Stimulated activated CD4-positive, alpha-beta T cell treated with anti-CD3 and anti-CD28 coated beads, TNF-alpha, amount 100 ng/mL, for 4 hours (primary cell): ENCODE data around the gene SEPTIN6.

Source experiments
- DNase-seq, 3 experiments: peaks; one replicate each; pipeline ENCODE4 v3.0.0-alpha.2; 2020; ENCODE audit warnings: low read depth in 3 of 3

Gene SEPTIN6

GRCh38 chrX:119693040-119693995, at the start of gene SEPTIN6:
TSS of gene SEPTIN6 (minus strand) at chrX:119693168. CDS start at chrX:119693105, 63 bp downstream.
- DNase-seq, result peak; percentile 48 to 64 (median 63)

- DNase-seq, result no peak
Observed at GRCh38 chrX:119738742-119739141, 45.8 kb upstream of the SEPTIN6 start.

- DNase-seq, result no peak
Observed at GRCh38 chrX:119736206-119736764, 43.3 kb upstream of the SEPTIN6 start.

GRCh38 chrX:119735467-119735866, 42.5 kb upstream of the SEPTIN6 start:
- DNase-seq, result no peak

GRCh38 chrX:119734897-119735339, 42.0 kb upstream of the SEPTIN6 start:
- no peak for DNase-seq

GRCh38 chrX:119729408-119730201, 36.6 kb upstream of the SEPTIN6 start:
- peak; percentile 12 to 43 (median 41) for DNase-seq

- no peak for DNase-seq
Observed at GRCh38 chrX:119728487-119728886, 35.5 kb upstream of the SEPTIN6 start.

GRCh38 chrX:119726900-119727555, 34.1 kb upstream of the SEPTIN6 start:
- no peak for DNase-seq

- DNase-seq, result no peak
Observed at GRCh38 chrX:119721926-119722325, 29.0 kb upstream of the SEPTIN6 start.

- no peak for DNase-seq
Observed at GRCh38 chrX:119721487-119721886, 28.5 kb upstream of the SEPTIN6 start.

- DNase-seq, result no peak
Observed at GRCh38 chrX:119709630-119710029, 16.7 kb upstream of the SEPTIN6 start.

GRCh38 chrX:119708936-119709335, 16.0 kb upstream of the SEPTIN6 start:
- DNase-seq, result no peak

- DNase-seq, result no peak
Observed at GRCh38 chrX:119706616-119707015, 13.6 kb upstream of the SEPTIN6 start.

- no peak for DNase-seq
Observed at GRCh38 chrX:119698845-119699244, 5.9 kb upstream of the SEPTIN6 start.

GRCh38 chrX:119696251-119696890, 3.4 kb upstream of the SEPTIN6 start:
- DNase-seq, result no peak

- DNase-seq, result no peak
Observed at GRCh38 chrX:119695535-119696050, 2.6 kb upstream of the SEPTIN6 start.

- DNase-seq, result no peak
Observed at GRCh38 chrX:119694601-119695534, 1.9 kb upstream of the SEPTIN6 start.

- no peak for DNase-seq
Observed at GRCh38 chrX:119693996-119694451, 1.1 kb upstream of the SEPTIN6 start.

GRCh38 chrX:119692191-119693039, 553 bp downstream of the SEPTIN6 start:
- DNase-seq, result peak in 2 of 3 experiments; percentile 30 to 37
